ENCODE results near the gene CCSER1. TPM values are rescaled to one million over a fixed set of nuclear protein-coding genes. Genes with fewer than 3 reads are reported as not detected.
"Not testable (repeated sequence)": the region's sequence is repeated elsewhere in the genome, so short reads cannot be mapped to it uniquely, and the experiment has no call there.

Gene CCSER1
- total RNA-seq, 1 donor from 2014 or later = 18.1 TPM

GRCh38 chr4:91128519-91128918 is 1001.3 kb downstream of the CCSER1 start:
- no peak for TF ChIP-seq CTCF (conservative IDR thresholded peaks at IDR 0.05)
- no peak overlapping the region for H3K27ac Mint-ChIP-seq
- DNase-seq (ENCODE audit: extremely low spot score, unreplicated experiment) = no peak
- H3K4me3 Mint-ChIP-seq = no peak overlapping the region
- H3K9me3 Mint-ChIP-seq = no peaks in the 10 kb centered on the region
- peaks cover 6% of the 10 kb centered on the region for H3K4me1 Mint-ChIP-seq (ENCODE audit: unreplicated experiment)
- no peaks in the 10 kb centered on the region for H3K27me3 Mint-ChIP-seq
- H3K36me3 Mint-ChIP-seq = no peaks in the 10 kb centered on the region

DNA sequence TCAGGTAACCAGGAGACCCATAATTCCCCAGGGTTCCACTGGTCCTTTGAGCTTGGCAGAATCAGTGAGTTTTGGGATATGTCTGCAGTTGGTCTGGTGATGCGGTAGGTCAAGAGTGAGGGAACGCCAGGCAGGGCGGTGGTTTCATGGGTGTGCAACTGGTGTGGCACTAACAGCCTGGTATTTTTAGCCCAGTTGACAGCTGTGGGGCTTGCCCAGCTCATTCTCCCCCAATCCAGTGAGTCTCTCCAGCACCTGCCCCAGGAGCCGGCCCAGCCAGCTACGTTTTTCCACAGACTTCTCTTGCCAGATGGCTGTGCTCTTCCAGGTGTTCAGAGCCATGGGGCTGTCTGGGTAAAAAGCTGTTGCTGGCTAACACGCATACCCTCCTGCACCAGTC is 1019.9 kb downstream of the CCSER1 start:
- DNase-seq (ENCODE audit: extremely low spot score, unreplicated experiment) = no peak
- Mint-ChIP-seq H3K4me3 (no peak overlapping the region), H3K4me1 (ENCODE audit: unreplicated experiment) (no peaks in the 10 kb centered on the region), H3K27ac (no peak overlapping the region), H3K27me3 (no peaks in the 10 kb centered on the region), H3K9me3 (no peaks in the 10 kb centered on the region), H3K36me3 (no peaks in the 10 kb centered on the region)
- no peak for TF ChIP-seq CTCF (conservative IDR thresholded peaks at IDR 0.05)

- not testable (repeated sequence) for H3K27ac Mint-ChIP-seq; H3K36me3 Mint-ChIP-seq; H3K4me1 Mint-ChIP-seq (ENCODE audit: unreplicated experiment); H3K27me3 Mint-ChIP-seq; DNase-seq (ENCODE audit: extremely low spot score, unreplicated experiment); H3K9me3 Mint-ChIP-seq; H3K4me3 Mint-ChIP-seq
Observed at GRCh38 chr4:91154041-91154440, 1026.8 kb downstream of the CCSER1 start.

DNA sequence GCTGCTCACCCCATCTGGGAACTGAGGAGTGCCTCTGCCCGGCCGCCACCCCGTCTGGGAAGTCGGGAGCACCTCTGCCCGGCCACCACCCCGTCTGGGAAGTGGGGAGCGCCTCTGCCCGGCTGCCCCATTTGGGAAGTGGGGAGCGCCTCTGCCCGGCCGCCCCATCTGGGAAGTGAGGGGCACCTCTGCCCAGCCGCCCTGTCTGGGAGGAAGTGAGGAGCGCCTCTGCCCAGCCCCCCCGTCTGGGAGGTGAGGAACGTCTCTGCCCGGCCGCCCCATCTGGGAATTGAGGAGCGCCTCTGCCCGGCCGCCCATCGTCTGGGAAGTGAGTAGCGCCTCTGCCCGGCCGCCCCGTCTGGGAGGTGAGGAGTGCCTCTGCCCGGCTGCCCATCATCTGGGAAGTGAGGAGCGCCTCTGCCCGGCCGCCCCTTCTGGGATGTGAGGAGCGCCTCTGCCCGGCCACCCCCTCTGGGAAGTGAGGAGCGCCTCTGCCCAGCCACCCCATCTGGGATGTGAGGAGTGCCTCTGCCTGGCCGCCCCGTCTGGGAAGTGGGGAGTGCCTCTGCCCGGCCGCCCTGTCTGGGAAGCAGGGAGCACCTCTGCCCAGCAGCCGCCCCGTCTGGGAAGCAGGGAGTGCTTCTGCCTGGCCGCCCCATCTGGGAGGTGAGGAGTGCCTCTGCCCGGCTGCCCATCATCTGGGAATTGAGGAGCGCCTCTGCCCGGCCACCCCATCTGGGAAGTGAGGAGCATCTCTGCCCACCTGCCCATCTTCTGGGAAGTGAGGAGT is 1040.9 kb downstream of the CCSER1 start:
- DNase-seq (ENCODE audit: extremely low spot score, unreplicated experiment); H3K4me1 Mint-ChIP-seq (ENCODE audit: unreplicated experiment); H3K4me3 Mint-ChIP-seq; H3K9me3 Mint-ChIP-seq; H3K36me3 Mint-ChIP-seq; H3K27ac Mint-ChIP-seq; H3K27me3 Mint-ChIP-seq: not testable (repeated sequence)

GRCh38 chr4:91170768-91171167 is 1043.6 kb downstream of the CCSER1 start:
- Mint-ChIP-seq H3K27me3 (no peaks in the 10 kb centered on the region), H3K4me1 (ENCODE audit: unreplicated experiment) (no peaks in the 10 kb centered on the region), H3K4me3 (no peak overlapping the region), H3K27ac (no peak overlapping the region), H3K9me3 (no peaks in the 10 kb centered on the region), H3K36me3 (no peaks in the 10 kb centered on the region)
- DNase-seq (ENCODE audit: extremely low spot score, unreplicated experiment) = no peak
- TF ChIP-seq CTCF (conservative IDR thresholded peaks at IDR 0.05) = no peak

DNA sequence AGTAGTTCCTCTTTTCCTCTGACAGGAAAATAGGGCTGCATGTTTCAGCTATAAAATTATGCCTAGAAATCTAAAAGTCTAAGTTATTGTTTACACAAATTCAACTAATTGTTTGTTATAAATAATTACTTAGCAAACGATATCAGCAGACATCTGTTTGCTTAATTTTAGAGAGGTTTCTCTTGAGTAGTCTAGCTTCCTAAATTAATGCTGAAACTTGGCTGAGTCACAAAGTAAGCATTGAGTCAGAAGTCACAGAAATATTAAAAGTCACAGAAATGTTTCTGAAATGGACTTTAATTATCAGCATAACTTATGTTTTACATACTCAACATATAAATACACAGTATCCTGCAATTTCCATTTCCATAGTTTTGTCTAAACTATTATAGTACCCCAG is 1044.0 kb downstream of the CCSER1 start:
- H3K27ac Mint-ChIP-seq = no peak overlapping the region
- no peaks in the 10 kb centered on the region for H3K36me3 Mint-ChIP-seq
- H3K4me3 Mint-ChIP-seq = no peak overlapping the region
- H3K4me1 Mint-ChIP-seq (ENCODE audit: unreplicated experiment) = no peaks in the 10 kb centered on the region
- DNase-seq (ENCODE audit: extremely low spot score, unreplicated experiment) = no peak
- H3K9me3 Mint-ChIP-seq = no peaks in the 10 kb centered on the region
- H3K27me3 Mint-ChIP-seq = no peaks in the 10 kb centered on the region
- no peak for TF ChIP-seq CTCF (conservative IDR thresholded peaks at IDR 0.05)

GRCh38 chr4:91185061-91185460 is 1057.9 kb downstream of the CCSER1 start:
- H3K27me3 Mint-ChIP-seq; H3K4me1 Mint-ChIP-seq (ENCODE audit: unreplicated experiment); H3K9me3 Mint-ChIP-seq; H3K36me3 Mint-ChIP-seq; H3K4me3 Mint-ChIP-seq; H3K27ac Mint-ChIP-seq; DNase-seq (ENCODE audit: extremely low spot score, unreplicated experiment): not testable (repeated sequence)
